HL-60 (cell line): ENCODE measurements around the gene WDR55.

ENCODE experiments used
- GABPA ChIP-seq: IDR thresholded peaks from 2 replicates; pipeline ENCODE4 v1.6.1; 2012; ENCODE audit warnings: low read depth
- POLR2AphosphoS5 ChIP-seq: IDR thresholded peaks from 2 replicates; pipeline ENCODE4 v1.6.1; 2012; ENCODE audit warnings: low read depth
- TF ChIP-seq, protein P1 (sequence below): IDR thresholded peaks from one replicate; pipeline ENCODE4 v1.5.1; 2011; ENCODE audit warnings: low read length, control low read depth, inconsistent platforms; ENCODE audit not compliant: insufficient read depth

DNA sequence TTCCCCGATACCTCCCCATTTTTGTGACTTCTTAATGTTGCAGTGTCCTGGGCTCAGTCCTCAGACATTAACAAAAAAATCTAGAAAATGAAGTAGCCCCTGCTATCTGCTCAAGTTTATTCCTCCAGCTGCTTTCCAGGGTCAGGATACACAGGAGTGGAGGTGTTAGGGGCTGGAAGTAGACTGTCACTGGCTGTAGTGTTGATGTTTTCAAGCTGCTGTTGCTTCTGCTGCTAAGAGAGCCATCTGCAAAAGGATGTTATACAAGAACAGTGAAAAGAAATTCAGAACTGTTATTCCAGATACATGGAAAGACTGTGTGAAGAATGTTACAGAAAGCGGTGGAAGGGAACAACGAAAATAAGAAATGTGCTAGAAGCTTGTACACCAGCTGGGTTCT is 42.4 kb upstream of the WDR55 start:
- no peak for TF ChIP-seq GABPA
- TF ChIP-seq, protein P1, sequence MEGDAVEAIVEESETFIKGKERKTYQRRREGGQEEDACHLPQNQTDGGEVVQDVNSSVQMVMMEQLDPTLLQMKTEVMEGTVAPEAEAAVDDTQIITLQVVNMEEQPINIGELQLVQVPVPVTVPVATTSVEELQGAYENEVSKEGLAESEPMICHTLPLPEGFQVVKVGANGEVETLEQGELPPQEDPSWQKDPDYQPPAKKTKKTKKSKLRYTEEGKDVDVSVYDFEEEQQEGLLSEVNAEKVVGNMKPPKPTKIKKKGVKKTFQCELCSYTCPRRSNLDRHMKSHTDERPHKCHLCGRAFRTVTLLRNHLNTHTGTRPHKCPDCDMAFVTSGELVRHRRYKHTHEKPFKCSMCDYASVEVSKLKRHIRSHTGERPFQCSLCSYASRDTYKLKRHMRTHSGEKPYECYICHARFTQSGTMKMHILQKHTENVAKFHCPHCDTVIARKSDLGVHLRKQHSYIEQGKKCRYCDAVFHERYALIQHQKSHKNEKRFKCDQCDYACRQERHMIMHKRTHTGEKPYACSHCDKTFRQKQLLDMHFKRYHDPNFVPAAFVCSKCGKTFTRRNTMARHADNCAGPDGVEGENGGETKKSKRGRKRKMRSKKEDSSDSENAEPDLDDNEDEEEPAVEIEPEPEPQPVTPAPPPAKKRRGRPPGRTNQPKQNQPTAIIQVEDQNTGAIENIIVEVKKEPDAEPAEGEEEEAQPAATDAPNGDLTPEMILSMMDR, result no peak
- no peak for TF ChIP-seq POLR2AphosphoS5
